ENCODE data around the gene REV3L. TPM values are rescaled to one million over a fixed set of nuclear protein-coding genes. Genes with fewer than 3 reads are reported as not detected.

The REV3L gene
- polyA plus RNA-seq, 1 of the 3 experiments (the other 2 are of a cell fraction): 7.3 TPM

DNA sequence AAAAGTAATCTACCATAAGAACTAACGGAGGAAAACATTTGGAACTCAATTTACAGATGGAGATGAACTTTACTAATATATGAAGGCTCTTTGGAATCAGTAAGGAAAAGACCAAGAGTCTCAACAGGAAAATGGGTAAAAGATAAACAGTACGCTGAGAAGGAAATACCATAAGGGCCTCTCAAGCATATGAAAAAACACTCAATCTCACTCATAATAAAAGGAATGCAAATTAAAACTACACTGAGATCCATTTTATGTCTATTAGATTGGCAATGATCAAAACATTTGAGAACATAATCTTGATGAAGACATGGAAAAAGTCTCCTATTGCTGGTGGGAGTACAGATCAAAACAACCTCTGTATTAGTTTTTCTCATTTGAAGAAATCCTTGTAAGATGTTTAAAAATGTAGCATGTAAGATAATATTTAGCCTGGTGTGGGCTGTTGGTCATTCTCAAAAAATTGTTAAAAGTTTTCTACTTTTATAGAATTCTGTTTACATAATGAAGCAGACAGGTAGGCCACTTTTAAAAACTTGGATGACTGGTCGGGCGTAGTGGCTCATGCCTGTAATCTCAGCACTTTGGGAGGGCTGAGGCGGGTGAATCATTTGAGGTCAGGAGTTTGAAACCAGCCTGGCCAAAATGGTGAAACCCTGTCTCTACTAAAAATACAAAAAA lies 14.5 kb downstream of the REV3L start:
- Histone ChIP-seq H3K9ac (no peak overlapping the region), H3K4me1 (ENCODE audit: control insufficient read depth in 1 of 2, insufficient read depth in 2 of 2, low read depth in 1 of 2, low read length in 1 of 2) (peaks cover 0 to 7% of the 10 kb centered on the region in 2 experiments; a peak in 3 of 4 replicates), H3K9me2 (no peaks in the 10 kb centered on the region), H3K4me3 (ENCODE audit: low read depth in 2 of 2, low read length in 1 of 2) (no peak overlapping the region), H3K27ac (ENCODE audit: low read depth in 2 of 2, low read length in 1 of 2) (peak overlapping the region in 1 of 2 experiments; percentile 49; a peak in 2 of 4 replicates), H3K36me3 (replicated peaks in 1 of 2; ENCODE audit: control insufficient read depth in 1 of 2, insufficient read depth in 2 of 2, low read length in 1 of 2) (peaks cover 4 to 7% of the 10 kb centered on the region in 2 experiments), H3K79me2 (ENCODE audit: insufficient read depth) (peaks cover 64% of the 10 kb centered on the region), H3K27me3 (ENCODE audit: insufficient read depth) (no peaks in the 10 kb centered on the region), H2AFZ (ENCODE audit: low read depth) (no peak overlapping the region), H4K20me1 (ENCODE audit: insufficient read depth) (no peaks in the 10 kb centered on the region; the same call in 1 of the 2 replicates), H3F3A (replicated peaks; ENCODE audit: insufficient read depth) (peaks cover 20% of the 10 kb centered on the region), H3K4me2 (peak overlapping the region; percentile 12; the same call in 1 of the 2 replicates), H3K9me3 (no peaks in the 10 kb centered on the region)
- TF ChIP-seq USF1 (IDR thresholded peaks at IDR 0.05; ENCODE audit: borderline replicate concordance, low read depth) (no peak), NFIC (IDR thresholded peaks at IDR 0.05; ENCODE audit: borderline replicate concordance) (no peak), RXRA (IDR thresholded peaks at IDR 0.05; ENCODE audit: borderline replicate concordance, low read depth) (no peak), USF2 (IDR thresholded peaks at IDR 0.05; ENCODE audit: borderline replicate concordance, low read depth, low read length) (no peak)
- TF ChIP-seq, protein P1, sequence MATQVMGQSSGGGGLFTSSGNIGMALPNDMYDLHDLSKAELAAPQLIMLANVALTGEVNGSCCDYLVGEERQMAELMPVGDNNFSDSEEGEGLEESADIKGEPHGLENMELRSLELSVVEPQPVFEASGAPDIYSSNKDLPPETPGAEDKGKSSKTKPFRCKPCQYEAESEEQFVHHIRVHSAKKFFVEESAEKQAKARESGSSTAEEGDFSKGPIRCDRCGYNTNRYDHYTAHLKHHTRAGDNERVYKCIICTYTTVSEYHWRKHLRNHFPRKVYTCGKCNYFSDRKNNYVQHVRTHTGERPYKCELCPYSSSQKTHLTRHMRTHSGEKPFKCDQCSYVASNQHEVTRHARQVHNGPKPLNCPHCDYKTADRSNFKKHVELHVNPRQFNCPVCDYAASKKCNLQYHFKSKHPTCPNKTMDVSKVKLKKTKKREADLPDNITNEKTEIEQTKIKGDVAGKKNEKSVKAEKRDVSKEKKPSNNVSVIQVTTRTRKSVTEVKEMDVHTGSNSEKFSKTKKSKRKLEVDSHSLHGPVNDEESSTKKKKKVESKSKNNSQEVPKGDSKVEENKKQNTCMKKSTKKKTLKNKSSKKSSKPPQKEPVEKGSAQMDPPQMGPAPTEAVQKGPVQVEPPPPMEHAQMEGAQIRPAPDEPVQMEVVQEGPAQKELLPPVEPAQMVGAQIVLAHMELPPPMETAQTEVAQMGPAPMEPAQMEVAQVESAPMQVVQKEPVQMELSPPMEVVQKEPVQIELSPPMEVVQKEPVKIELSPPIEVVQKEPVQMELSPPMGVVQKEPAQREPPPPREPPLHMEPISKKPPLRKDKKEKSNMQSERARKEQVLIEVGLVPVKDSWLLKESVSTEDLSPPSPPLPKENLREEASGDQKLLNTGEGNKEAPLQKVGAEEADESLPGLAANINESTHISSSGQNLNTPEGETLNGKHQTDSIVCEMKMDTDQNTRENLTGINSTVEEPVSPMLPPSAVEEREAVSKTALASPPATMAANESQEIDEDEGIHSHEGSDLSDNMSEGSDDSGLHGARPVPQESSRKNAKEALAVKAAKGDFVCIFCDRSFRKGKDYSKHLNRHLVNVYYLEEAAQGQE (IDR thresholded peaks at IDR 0.05; ENCODE audit: low read depth, low read length): no peak
- CTCF ChIA-PET: no interaction called here
- POLR2A ChIA-PET: no interaction called here
- no peak for DNase-seq
- WGBS (ENCODE audit: low lambda C conversion rate): 93% methylated on average over 5 of the region's 5 CpGs

GRCh38 chr6:111464184-111464583 lies 18.8 kb downstream of the REV3L start:
- Histone ChIP-seq H3K27me3 (ENCODE audit: insufficient read depth) (no peaks in the 10 kb centered on the region), H3K9me3 (peaks cover 4% of the 10 kb centered on the region; the same call in 1 of the 2 replicates), H3K4me2 (no peak overlapping the region), H3F3A (replicated peaks; ENCODE audit: insufficient read depth) (peaks cover 21% of the 10 kb centered on the region), H3K27ac (ENCODE audit: low read depth in 2 of 2, low read length in 1 of 2) (peak overlapping the region in 1 of 2 experiments; percentile 9; a peak in 1 of 4 replicates), H3K4me1 (ENCODE audit: control insufficient read depth in 1 of 2, insufficient read depth in 2 of 2, low read depth in 1 of 2, low read length in 1 of 2) (no peaks in the 10 kb centered on the region; a peak in 2 of 4 replicates), H3K9me2 (no peaks in the 10 kb centered on the region), H3K9ac (no peak overlapping the region), H3K4me3 (ENCODE audit: low read depth in 2 of 2, low read length in 1 of 2) (no peak overlapping the region), H2AFZ (ENCODE audit: low read depth) (no peak overlapping the region), H3K36me3 (replicated peaks in 1 of 2; ENCODE audit: control insufficient read depth in 1 of 2, insufficient read depth in 2 of 2, low read length in 1 of 2) (peaks cover 5 to 29% of the 10 kb centered on the region in 2 experiments), H3K79me2 (ENCODE audit: insufficient read depth) (peaks cover 66% of the 10 kb centered on the region), H4K20me1 (ENCODE audit: insufficient read depth) (no peaks in the 10 kb centered on the region; the same call in 1 of the 2 replicates)
- ChIA-PET CTCF (no interaction called here), POLR2A (interaction anchor here (0.6 kb wide), 1 partner anchor 1811 kb away, joined by 3 read pairs; no protein-coding TSS in a partner anchor)
- WGBS (ENCODE audit: low lambda C conversion rate): 86% methylated on average over 1 of the region's 1 CpG
- DNase-seq: no peak
- TF ChIP-seq ELF1 (IDR thresholded peaks at IDR 0.05) (no peak), CHD2 (IDR thresholded peaks at IDR 0.05; ENCODE audit: low read length, partially characterized antibody) (no peak), SIN3A (IDR thresholded peaks at IDR 0.05; ENCODE audit: borderline replicate concordance, low read depth, low read length) (no peak), YY1 (IDR thresholded peaks at IDR 0.05; ENCODE audit: low read depth) (no peak), RXRA (IDR thresholded peaks at IDR 0.05; ENCODE audit: borderline replicate concordance, low read depth) (no peak), RAD21 (IDR thresholded peaks at IDR 0.05; ENCODE audit: low read length) (no peak)
- TF ChIP-seq, protein P2, sequence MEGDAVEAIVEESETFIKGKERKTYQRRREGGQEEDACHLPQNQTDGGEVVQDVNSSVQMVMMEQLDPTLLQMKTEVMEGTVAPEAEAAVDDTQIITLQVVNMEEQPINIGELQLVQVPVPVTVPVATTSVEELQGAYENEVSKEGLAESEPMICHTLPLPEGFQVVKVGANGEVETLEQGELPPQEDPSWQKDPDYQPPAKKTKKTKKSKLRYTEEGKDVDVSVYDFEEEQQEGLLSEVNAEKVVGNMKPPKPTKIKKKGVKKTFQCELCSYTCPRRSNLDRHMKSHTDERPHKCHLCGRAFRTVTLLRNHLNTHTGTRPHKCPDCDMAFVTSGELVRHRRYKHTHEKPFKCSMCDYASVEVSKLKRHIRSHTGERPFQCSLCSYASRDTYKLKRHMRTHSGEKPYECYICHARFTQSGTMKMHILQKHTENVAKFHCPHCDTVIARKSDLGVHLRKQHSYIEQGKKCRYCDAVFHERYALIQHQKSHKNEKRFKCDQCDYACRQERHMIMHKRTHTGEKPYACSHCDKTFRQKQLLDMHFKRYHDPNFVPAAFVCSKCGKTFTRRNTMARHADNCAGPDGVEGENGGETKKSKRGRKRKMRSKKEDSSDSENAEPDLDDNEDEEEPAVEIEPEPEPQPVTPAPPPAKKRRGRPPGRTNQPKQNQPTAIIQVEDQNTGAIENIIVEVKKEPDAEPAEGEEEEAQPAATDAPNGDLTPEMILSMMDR (IDR thresholded peaks at IDR 0.05): no peak
- TF ChIP-seq, protein P3, sequence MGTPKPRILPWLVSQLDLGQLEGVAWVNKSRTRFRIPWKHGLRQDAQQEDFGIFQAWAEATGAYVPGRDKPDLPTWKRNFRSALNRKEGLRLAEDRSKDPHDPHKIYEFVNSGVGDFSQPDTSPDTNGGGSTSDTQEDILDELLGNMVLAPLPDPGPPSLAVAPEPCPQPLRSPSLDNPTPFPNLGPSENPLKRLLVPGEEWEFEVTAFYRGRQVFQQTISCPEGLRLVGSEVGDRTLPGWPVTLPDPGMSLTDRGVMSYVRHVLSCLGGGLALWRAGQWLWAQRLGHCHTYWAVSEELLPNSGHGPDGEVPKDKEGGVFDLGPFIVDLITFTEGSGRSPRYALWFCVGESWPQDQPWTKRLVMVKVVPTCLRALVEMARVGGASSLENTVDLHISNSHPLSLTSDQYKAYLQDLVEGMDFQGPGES (IDR thresholded peaks at IDR 0.05; ENCODE audit: low read depth, low read length): no peak
- TF ChIP-seq, protein P1 (IDR thresholded peaks at IDR 0.05; ENCODE audit: low read depth, low read length): no peak
